Spinal cord (tissue), 10 donors: ENCODE data around the gene CXCR1. TPM values are rescaled to one million over a fixed set of nuclear protein-coding genes. Genes with fewer than 3 reads are reported as not detected.

ENCODE experiments used
- DNase-seq, 6 donors: peaks; one replicate each; pipeline versions ENCODE4 v3.0.0 to v3.0.0-alpha.2; 2013 to 2015; ENCODE audit warnings: low spot score in 6 of 6, low read depth in 4 of 6
- H3K27ac ChIP-seq: one replicate; pipeline ENCODE4 v1.5.1; 2013; ENCODE audit warnings: low read depth, low read length, control low read depth
- H3K27me3 ChIP-seq: one replicate; pipeline ENCODE4 v1.6.1; 2013; ENCODE audit warnings: low read length; ENCODE audit not compliant: control insufficient read depth, insufficient read depth
- H3K36me3 ChIP-seq: one replicate; pipeline ENCODE4 v1.6.1; 2013; ENCODE audit warnings: low read length; ENCODE audit not compliant: control insufficient read depth, insufficient read depth
- H3K4me1 ChIP-seq: one replicate; pipeline ENCODE4 v1.6.1; 2013; ENCODE audit warnings: low read length; ENCODE audit not compliant: control insufficient read depth, insufficient read depth
- H3K4me3 ChIP-seq: one replicate; pipeline ENCODE4 v1.5.1; 2013; ENCODE audit warnings: low read depth, low read length, control low read depth
- H3K9me3 ChIP-seq: one replicate; pipeline ENCODE4 v1.6.1; 2013; ENCODE audit warnings: low read length; ENCODE audit not compliant: control insufficient read depth, insufficient read depth
- WGBS: methylation state at CpG from one replicate; pipeline ENCODE4 v1.1.5; 2013; ENCODE audit warnings: missing lambda C conversion rate; ENCODE audit not compliant: insufficient coverage; 5-methylcytosine and 5-hydroxymethylcytosine counted together
- long read RNA-seq, 4 donors: transcript quantifications; one replicate each; lab custom pipeline, GENCODE V29; 2026
- polyA plus RNA-seq, 2 donors: library from polyadenylated mRNA; unstranded; fragments of 120-200 nt; gene quantifications; one replicate each; pipeline ENCODE4 v1.2.1, GENCODE V29; 2013; ENCODE audit not compliant: insufficient read length in 2 of 2
- total RNA-seq, 2 donors: library from RNA; depleted of rRNA in 1 of 2; stranded (reverse); fragments of 120-200 nt in 1 of 2; fragments of >200 nt in 1 of 2; gene quantifications; one replicate each; pipeline versions ENCODE4 v1.2.3 to v1.2.4, GENCODE V29; 2013 to 2014
- donor health status: healthy.

The CXCR1 gene
- total RNA-seq (under 1 TPM in 1 of 2 donors, not detected in 1; 0.89 TPM), polyA plus RNA-seq (not detected)
- long read RNA-seq, donor 1: 0 reads
- long read RNA-seq, donor 2: 0 reads
- long read RNA-seq, donor 3: 0 reads
- long read RNA-seq, donor 4: 0 reads

DNA sequence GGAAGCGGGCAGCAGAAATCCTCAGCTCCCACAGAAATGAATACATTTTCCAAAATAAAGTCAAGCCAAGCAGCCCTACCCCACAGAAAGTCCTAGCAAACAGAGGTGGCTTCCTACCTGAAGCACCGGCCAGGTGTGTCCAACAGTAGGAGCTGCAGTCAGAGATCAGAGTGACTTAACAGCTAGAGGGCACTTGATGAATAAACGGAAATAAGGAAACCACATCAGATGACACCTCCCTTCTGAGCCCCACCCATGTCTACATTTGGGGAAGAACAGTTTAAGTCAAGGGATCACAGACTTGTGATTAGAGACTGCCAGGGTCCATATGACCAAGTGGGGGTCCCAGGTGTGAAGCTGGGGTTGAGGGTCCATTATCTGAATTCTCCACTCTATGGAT lies at the start of gene CXCR1:
CXCR1 (minus strand) TSS at position 172 of the 400 bp plus-strand sequence. CDS start 1,751 bp downstream, outside the sequence.
- no peaks in the 10 kb centered on the region for H3K9me3 ChIP-seq
- DNase-seq: no peak
- WGBS: no CpG with 5 or more reads among the region's 3 CpGs

DNA sequence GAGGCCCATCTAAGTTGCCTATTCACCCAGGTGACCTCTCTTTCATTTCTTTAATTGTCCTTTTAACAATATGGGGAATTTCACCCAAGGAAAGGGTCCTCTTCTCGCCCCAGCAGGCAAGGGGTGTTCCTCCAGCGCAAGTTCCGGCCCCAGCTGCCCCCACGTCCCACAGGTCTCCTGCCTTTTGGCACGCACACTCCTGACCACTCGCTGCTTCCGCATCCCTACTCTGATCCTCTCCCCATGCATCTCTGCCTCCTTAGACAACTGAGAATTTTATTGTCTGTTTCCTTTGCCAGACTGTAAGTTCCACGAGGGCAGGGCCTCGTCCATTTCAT lies 49.5 kb upstream of the CXCR1 start:
- peak overlapping the region; percentile 92 for H3K4me3 ChIP-seq
- peak overlapping the region; percentile 93 for H3K27ac ChIP-seq
- no peak for DNase-seq
- peaks cover 18% of the 10 kb centered on the region for H3K4me1 ChIP-seq
- no peaks in the 10 kb centered on the region for H3K9me3 ChIP-seq
- H3K27me3 ChIP-seq: no peaks in the 10 kb centered on the region
- 70% methylated on average over 4 of the region's 9 CpGs for WGBS
- H3K36me3 ChIP-seq: peaks cover 3% of the 10 kb centered on the region

More for the DNA sequence above, at the start of gene CXCR1:
- H3K36me3 ChIP-seq: no peaks in the 10 kb centered on the region
- no peak within 1 kb of the TSS for H3K4me3 ChIP-seq
- no peaks in the 10 kb centered on the region for H3K4me1 ChIP-seq
- H3K27me3 ChIP-seq: no peaks in the 10 kb centered on the region
- no peak within 1 kb of the TSS for H3K27ac ChIP-seq

GRCh38 chr2:218214116-218214515 lies 47.4 kb upstream of the CXCR1 start:
- H3K27me3 ChIP-seq: no peaks in the 10 kb centered on the region
- H3K4me3 ChIP-seq: no peak overlapping the region
- H3K27ac ChIP-seq: no peak overlapping the region
- peaks cover 3% of the 10 kb centered on the region for H3K36me3 ChIP-seq
- WGBS: 80% methylated on average over 1 of the region's 1 CpG
- DNase-seq: no peak
- H3K4me1 ChIP-seq: peaks cover 9% of the 10 kb centered on the region
- H3K9me3 ChIP-seq: no peaks in the 10 kb centered on the region

DNA sequence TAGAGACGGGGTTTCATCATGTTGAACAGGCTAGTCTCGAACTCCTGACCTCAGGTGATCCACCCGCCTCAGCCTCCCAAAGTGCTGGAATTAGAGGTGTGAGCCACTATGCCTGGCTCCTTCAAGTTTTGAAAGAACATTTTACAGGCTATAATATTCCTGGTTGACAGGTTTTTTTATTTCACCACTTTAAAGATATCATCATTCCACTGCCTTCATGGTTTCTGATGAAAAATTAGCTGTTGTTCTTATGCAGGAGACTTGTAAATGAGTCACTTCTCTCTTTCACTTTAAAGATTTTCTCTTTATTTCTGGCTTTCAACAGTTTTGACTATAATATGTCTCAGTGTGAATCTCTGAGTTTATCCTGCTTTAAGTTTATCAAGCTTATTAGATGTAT lies 42.3 kb upstream of the CXCR1 start:
- H3K4me3 ChIP-seq: no peak overlapping the region
- no peaks in the 10 kb centered on the region for H3K9me3 ChIP-seq
- WGBS: 100% methylated on average over 1 of the region's 3 CpGs
- H3K36me3 ChIP-seq: no peaks in the 10 kb centered on the region
- H3K27me3 ChIP-seq: no peaks in the 10 kb centered on the region
- no peak for DNase-seq
- no peak overlapping the region for H3K27ac ChIP-seq
- no peaks in the 10 kb centered on the region for H3K4me1 ChIP-seq

DNA sequence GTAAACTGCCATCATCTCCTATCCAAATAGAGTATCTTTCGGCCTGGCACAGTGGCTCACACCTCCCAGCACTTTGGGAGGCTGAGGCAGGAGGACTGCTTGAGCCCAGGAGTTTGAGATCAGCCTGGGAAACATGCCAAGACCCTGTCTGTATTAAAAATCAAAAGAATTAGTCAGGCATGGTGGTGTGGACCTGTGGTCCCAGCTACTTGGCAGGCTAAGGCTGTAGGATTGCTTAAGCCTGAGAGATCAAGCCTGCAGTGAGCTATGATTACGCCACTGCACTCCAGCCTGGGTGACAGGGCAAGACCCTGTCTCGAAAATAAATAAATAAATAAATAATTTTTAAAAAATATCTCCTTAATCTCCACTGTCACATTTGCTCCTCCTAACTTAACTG lies 35.5 kb upstream of the CXCR1 start:
- WGBS: 91% methylated on average over 1 of the region's 3 CpGs
- no peaks in the 10 kb centered on the region for H3K4me1 ChIP-seq
- no peak overlapping the region for H3K27ac ChIP-seq
- no peaks in the 10 kb centered on the region for H3K36me3 ChIP-seq
- no peaks in the 10 kb centered on the region for H3K9me3 ChIP-seq
- H3K4me3 ChIP-seq: no peak overlapping the region
- DNase-seq: no peak
- no peaks in the 10 kb centered on the region for H3K27me3 ChIP-seq

DNA sequence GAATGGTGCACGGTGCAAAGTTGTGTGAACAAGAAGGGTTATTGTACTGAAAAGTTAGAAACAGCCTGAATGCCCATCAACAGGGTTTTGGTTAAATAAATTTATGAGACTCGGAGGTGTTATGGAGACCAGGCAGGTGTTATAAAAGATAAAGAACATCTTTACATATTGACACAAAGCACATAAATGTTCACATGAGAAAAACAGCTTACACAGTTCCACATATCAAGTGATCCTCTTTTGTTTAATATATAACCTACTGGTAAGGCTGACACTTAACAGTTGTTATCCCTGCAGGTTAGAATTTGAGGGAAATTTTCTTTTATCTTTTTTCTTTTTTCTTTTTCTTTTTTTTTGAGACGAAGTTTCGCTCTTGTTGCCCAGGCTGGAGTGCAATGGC lies 30.2 kb upstream of the CXCR1 start:
- Histone ChIP-seq H3K36me3 (no peaks in the 10 kb centered on the region), H3K4me3 (no peak overlapping the region), H3K27me3 (no peaks in the 10 kb centered on the region), H3K9me3 (no peaks in the 10 kb centered on the region), H3K27ac (no peak overlapping the region), H3K4me1 (no peaks in the 10 kb centered on the region)
- 60% methylated on average over 1 of the region's 4 CpGs for WGBS
- no peak for DNase-seq

DNA sequence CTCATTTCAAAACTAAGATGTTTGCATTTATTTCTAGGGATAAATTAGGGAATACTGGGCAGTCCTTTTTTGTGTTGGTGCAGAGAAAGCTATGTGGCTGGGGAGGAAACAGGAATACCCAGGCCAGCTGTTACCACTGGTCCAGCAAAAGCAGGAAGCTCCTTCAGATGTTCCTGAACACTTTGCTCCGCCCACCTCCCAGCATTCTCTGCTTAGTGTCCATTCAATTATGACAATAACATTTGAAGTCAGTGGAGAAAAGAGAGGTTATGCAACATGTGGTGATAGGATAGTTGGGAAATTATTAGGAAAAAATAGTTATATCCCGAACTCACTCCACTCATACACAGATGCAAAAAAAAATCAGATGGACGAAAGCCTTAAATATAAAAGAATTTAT lies 28.1 kb upstream of the CXCR1 start:
- H3K4me3 ChIP-seq: no peak overlapping the region
- no peak overlapping the region for H3K27ac ChIP-seq
- H3K36me3 ChIP-seq: no peaks in the 10 kb centered on the region
- no peaks in the 10 kb centered on the region for H3K27me3 ChIP-seq
- H3K4me1 ChIP-seq: no peaks in the 10 kb centered on the region
- no CpG with 5 or more reads among the region's 3 CpGs for WGBS
- no peak for DNase-seq
- H3K9me3 ChIP-seq: no peaks in the 10 kb centered on the region

GRCh38 chr2:218193701-218194100 lies 26.9 kb upstream of the CXCR1 start:
- no peaks in the 10 kb centered on the region for H3K36me3 ChIP-seq

DNA sequence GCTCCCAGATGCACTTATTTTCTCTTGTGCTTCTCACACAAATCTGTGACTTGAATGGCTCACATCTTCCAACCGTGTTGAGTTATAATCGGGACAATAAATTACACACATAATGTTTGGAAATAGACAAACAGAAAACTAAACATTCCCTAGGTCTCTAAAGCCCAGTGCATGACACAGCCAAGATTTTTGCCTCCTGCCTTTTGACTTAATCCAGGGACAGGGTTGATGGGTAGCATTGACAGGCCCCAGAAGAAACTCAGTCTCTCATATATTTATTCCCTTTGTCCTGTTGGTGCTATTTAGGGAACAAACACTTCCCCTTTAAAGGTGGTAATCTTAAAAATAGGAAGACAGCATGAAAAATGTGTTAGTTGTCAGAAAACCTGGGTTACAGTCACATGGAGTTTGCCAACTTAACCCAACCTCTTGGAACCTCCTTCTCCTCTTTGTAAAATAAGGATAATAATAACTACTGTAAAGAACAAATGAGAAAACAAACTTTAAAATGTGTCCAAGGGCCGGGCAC lies 26.2 kb upstream of the CXCR1 start:
- Histone ChIP-seq H3K36me3 (no peaks in the 10 kb centered on the region), H3K4me1 (no peaks in the 10 kb centered on the region), H3K27ac (no peak overlapping the region), H3K27me3 (no peaks in the 10 kb centered on the region), H3K9me3 (no peaks in the 10 kb centered on the region), H3K4me3 (no peak overlapping the region)
- DNase-seq: no peak
- WGBS: no CpG with 5 or more reads among the region's 3 CpGs

More at GRCh38 chr2:218193701-218194100, 26.9 kb upstream of the CXCR1 start:
- 72% methylated on average over 4 of the region's 4 CpGs for WGBS
- Histone ChIP-seq H3K27ac (no peak overlapping the region), H3K4me3 (no peak overlapping the region), H3K4me1 (no peaks in the 10 kb centered on the region), H3K9me3 (no peaks in the 10 kb centered on the region), H3K27me3 (no peaks in the 10 kb centered on the region)
- DNase-seq: peak in 1 of 6 donors; percentile 22

GRCh38 chr2:218188528-218188927 lies 21.8 kb upstream of the CXCR1 start:
- H3K9me3 ChIP-seq: no peaks in the 10 kb centered on the region
- WGBS: 100% methylated on average over 1 of the region's 2 CpGs
- no peaks in the 10 kb centered on the region for H3K4me1 ChIP-seq
- no peak overlapping the region for H3K27ac ChIP-seq
- no peak overlapping the region for H3K4me3 ChIP-seq
- no peak for DNase-seq
- H3K27me3 ChIP-seq: no peaks in the 10 kb centered on the region
- H3K36me3 ChIP-seq: no peaks in the 10 kb centered on the region
